Bronchial epithelial cell (primary cell): Measurements from ENCODE around the gene LST1. TPM values are rescaled to one million over a fixed set of nuclear protein-coding genes. Genes with fewer than 3 reads are reported as not detected.

Experiments used
- DNase-seq: peaks from one replicate; pipeline ENCODE4 v3.0.0-alpha.2; 2010; ENCODE audit warnings: low read depth
- FAIRE-seq: peaks from 2 replicates; lab custom pipeline; 2011; peaks lifted over from hg19 to GRCh38; lab: Jason Lieb, UNC
- H3K27me3 ChIP-seq: 2 replicates; pipeline ENCODE4 v1.5.1; 2011; ENCODE audit warnings: low read length; ENCODE audit not compliant: control insufficient read depth, insufficient read depth
- H3K36me3 ChIP-seq: 2 replicates; pipeline ENCODE4 v1.5.1; 2011; ENCODE audit warnings: low read length; ENCODE audit not compliant: control insufficient read depth, insufficient read depth
- H3K4me3 ChIP-seq: 2 replicates; pipeline ENCODE4 v1.5.1; 2011; ENCODE audit warnings: mild to moderate bottlenecking, low read depth, low read length, control low read depth
- total RNA-seq: library from RNA; depleted of rRNA; stranded (reverse); fragments of >200 nt; gene quantifications from 2 replicates; pipeline ENCODE4 v1.2.1, GENCODE V29; 2014
- TF ChIP-seq, protein P1 (sequence below): IDR thresholded peaks from 2 replicates; pipeline ENCODE4 v1.5.1; 2011; ENCODE audit warnings: mild to moderate bottlenecking, moderate library complexity, low read length, control low read depth, inconsistent platforms; ENCODE audit not compliant: insufficient read depth, severe bottlenecking

Gene LST1
- total RNA-seq = not detected in 2 replicates

DNA sequence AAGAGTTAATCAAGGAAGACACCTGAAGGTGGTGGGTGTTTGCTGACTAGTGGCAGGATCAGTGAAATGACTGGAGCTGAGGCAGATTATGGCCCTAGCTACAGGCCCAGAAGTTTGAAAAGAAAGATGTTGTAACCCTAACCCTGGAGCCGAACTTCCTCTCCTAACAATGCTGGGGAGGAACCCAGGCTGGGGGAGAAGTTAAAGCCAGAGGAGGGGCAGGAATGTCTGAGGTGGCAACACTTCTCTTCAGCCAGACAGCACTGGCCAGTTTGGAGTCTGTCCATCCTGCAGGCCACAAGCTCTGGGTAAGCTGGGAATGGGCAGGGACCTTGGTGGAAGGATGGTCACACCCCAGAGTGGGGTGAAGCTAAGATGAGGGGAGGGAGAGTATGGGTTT, at the start of gene LST1:
TSS of gene LST1 (plus strand) at position 270 of the 400 bp plus-strand sequence. CDS start 1,023 bp downstream, outside the sequence.
- Histone ChIP-seq H3K4me3 (no peak within 1 kb of the TSS), H3K36me3 (no peaks in the 10 kb centered on the region), H3K27me3 (no peaks in the 10 kb centered on the region)
- TF ChIP-seq, protein P1, sequence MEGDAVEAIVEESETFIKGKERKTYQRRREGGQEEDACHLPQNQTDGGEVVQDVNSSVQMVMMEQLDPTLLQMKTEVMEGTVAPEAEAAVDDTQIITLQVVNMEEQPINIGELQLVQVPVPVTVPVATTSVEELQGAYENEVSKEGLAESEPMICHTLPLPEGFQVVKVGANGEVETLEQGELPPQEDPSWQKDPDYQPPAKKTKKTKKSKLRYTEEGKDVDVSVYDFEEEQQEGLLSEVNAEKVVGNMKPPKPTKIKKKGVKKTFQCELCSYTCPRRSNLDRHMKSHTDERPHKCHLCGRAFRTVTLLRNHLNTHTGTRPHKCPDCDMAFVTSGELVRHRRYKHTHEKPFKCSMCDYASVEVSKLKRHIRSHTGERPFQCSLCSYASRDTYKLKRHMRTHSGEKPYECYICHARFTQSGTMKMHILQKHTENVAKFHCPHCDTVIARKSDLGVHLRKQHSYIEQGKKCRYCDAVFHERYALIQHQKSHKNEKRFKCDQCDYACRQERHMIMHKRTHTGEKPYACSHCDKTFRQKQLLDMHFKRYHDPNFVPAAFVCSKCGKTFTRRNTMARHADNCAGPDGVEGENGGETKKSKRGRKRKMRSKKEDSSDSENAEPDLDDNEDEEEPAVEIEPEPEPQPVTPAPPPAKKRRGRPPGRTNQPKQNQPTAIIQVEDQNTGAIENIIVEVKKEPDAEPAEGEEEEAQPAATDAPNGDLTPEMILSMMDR = no peak
- no peak for FAIRE-seq
- DNase-seq = no peak

DNA sequence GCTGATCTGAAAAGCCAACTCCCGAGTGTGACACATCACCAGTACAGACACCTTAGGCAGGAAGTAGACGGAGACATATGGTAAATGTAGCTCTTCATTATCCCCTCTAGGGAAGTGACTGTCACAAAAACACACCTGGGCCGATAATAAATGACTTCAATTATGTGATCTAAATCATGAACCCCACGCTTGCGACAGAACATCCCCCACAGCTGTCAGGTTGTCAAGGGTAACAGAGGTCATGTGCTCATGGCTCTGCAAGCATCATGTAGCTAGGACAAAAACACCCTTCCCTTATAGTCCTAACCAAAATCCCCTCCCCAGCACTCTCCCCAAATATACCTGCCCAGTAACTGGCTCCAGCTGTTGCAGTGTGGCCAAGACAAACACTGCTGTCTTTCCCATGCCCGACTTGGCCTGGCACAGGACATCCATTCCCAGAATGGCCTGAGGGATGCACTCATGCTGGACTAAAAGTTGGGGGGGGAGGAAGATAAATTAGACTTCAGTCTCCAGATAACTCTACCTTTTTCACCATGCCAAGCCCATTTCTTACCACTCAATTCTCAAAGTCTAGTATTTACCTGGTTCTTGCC, 47.2 kb upstream of the LST1 start:
- H3K4me3 ChIP-seq = no peak overlapping the region
- TF ChIP-seq, protein P1 = no peak
- H3K27me3 ChIP-seq = no peaks in the 10 kb centered on the region
- DNase-seq = no peak
- FAIRE-seq = no peak
- peaks cover 26% of the 10 kb centered on the region for H3K36me3 ChIP-seq

DNA sequence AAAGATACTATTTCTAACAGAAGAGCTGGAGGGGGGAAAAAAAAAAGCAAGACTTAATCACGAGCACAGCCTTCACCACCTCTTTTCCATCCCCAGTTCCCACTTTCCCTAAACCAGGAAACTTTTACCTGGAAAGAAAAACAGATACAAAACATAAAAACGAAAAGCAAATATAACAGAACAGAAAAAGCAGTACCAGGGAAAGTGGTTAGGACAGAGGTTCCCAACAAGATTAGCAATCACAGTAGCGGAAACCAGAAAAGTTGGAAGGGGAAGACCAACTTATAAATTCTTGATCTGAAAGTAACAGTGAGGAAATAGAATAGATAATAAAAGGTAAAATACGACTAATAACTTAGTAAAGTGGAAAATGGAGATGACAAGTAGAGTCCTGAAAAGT, 45.4 kb upstream of the LST1 start:
- FAIRE-seq = no peak
- H3K36me3 ChIP-seq = peaks cover 12% of the 10 kb centered on the region

DNA sequence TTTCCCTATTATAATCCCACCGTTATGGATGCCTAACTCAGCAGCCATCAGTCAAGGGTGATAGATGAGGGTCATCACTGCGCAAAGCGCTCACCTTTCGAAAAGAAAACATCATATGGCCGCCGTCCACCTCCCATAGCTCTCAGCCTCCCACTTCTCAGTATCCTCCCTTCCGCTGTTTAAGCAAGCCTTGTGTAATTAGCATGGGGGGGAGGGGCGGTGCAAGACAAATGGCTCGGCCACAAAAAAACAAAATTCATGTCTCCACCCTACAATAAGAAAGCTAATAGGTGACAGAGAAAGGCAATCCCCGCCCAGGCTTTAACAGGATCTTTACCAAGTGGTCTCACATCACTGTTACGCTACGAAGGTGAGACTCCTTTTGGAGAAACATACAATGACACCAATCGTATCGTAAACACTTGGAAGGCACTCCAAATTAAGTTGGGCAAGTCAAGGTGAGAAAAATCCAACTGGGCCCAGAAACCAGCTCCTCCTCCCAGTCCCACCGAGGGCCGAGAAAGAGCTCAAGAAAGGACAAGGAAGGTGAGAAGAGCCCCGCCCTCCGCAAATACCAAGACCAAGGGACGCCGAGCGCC, 44.9 kb upstream of the LST1 start:
- H3K27me3 ChIP-seq = no peaks in the 10 kb centered on the region
- H3K4me3 ChIP-seq = peak overlapping the region; percentile 56
- TF ChIP-seq, protein P1 = no peak
- DNase-seq (peak; percentile 58), FAIRE-seq (no peak)
- peaks cover 8% of the 10 kb centered on the region for H3K36me3 ChIP-seq

More for the DNA sequence above, 45.4 kb upstream of the LST1 start:
- Histone ChIP-seq H3K4me3 (peak overlapping the region; percentile 56), H3K27me3 (no peaks in the 10 kb centered on the region)
- DNase-seq = no peak
- TF ChIP-seq, protein P1 = no peak

DNA sequence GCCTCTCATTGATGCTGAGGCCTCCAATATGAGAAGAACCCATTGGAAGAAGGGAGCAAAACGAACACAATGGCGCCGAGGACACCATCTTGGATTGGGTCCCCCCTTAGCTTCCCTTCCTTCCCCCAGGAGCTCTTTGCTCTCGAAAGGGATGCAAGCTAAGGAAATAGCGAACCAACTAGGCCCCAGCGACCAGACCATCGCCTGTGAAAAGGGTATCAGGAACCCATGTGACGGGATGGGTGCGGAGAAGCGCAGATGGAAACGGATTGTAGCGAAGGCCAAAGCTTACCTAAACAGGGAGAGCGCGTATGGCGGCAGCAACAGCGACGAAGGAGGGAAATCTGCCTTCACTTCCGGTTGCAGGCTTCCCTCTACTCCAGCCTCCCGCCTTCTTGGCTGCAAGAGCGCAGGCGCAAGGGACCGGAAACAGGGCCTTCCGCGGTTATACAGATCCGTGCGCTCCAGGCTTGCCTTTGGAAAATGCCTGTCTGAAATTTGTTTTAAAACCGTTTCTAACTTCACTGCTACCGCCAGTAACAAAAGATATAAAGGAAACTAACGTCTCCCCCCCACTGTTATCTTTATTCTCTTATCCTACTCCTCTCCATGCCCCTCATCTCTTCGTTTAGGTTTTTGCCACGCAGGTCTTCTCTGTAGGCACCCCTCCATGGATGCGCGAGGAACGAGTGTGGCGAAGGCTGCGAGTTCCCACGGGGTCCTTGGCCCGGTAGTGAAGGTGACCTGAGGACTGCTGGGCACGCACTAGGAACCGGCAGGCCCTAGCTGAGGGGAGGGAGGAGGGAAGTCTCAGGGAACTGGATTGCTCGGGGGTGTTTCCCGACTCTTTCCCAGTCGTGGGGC, 44.2 kb upstream of the LST1 start, which contains the start of gene DDX39B:
TSS of gene DDX39B (minus strand) at position 346 of the 864 bp plus-strand sequence. CDS start 1,471 bp downstream, outside the sequence.
- H3K4me3 ChIP-seq = peak within 1 kb of the TSS; percentile 56
- FAIRE-seq (no peak), DNase-seq (peak; percentile 91)
- no peaks in the 10 kb centered on the region for H3K27me3 ChIP-seq
- H3K36me3 ChIP-seq = peaks cover 8% of the 10 kb centered on the region
- TF ChIP-seq, protein P1 = no peak
